Activated naive CD8-positive, alpha-beta T cell treated with anti-CD3 and anti-CD28 coated beads, Interleukin-2, amount 10 ng/mL, durations not matched to agents 7 days and 5 days (primary cell): Measurements from ENCODE around the gene FZD4. TPM values are rescaled to one million over a fixed set of nuclear protein-coding genes. Genes with fewer than 3 reads are reported as not detected.
"Not testable (repeated sequence)": the region's sequence is repeated elsewhere in the genome, so short reads cannot be mapped to it uniquely, and the experiment has no call there.

ENCODE experiments used
- ATAC-seq: fragments of 150-1000 bp; cut with Tn5 transposase; one replicate; pipeline ENCODE4 v1.10.0; 2021; ENCODE audit warnings: low read depth, moderate library complexity
- POLR2A ChIA-PET: fragments of 350-600 bp; sonication (Branson Sonifier 250); formaldehyde crosslinking; loops from one replicate; lab custom pipeline; 2021; ENCODE audit warnings: antibody characterized with exemption; lab: Charles Lee
- DNase-seq: peaks from one replicate; pipeline ENCODE4 v3.0.0; 2021
- H3K27ac Mint-ChIP-seq: one replicate; pipeline ENCODE4 v1.8.0; 2022; ENCODE audit warnings: mild to moderate bottlenecking, mixed read lengths
- H3K27me3 Mint-ChIP-seq: one replicate; pipeline ENCODE4 v1.8.0; 2022; ENCODE audit warnings: mild to moderate bottlenecking, moderate library complexity, mixed read lengths
- H3K36me3 Mint-ChIP-seq: one replicate; pipeline ENCODE4 v1.8.0; 2021; ENCODE audit warnings: mild to moderate bottlenecking, mixed read lengths
- H3K4me1 Mint-ChIP-seq: one replicate; pipeline ENCODE4 v1.8.0; 2021; ENCODE audit warnings: mixed read lengths
- H3K4me3 Mint-ChIP-seq: one replicate; pipeline ENCODE4 v1.8.0; 2022; ENCODE audit warnings: mild to moderate bottlenecking, moderate library complexity, mixed read lengths
- H3K9me3 Mint-ChIP-seq: one replicate; pipeline ENCODE4 v1.8.0; 2021; ENCODE audit warnings: mixed read lengths
- total RNA-seq, 2 experiments: library from RNA; stranded (reverse); gene quantifications; one replicate each; pipeline ENCODE4 v1.2.3, GENCODE V29; 2021

FZD4 gene
- total RNA-seq, 2 experiments from 2014 or later = 0.11 TPM

DNA sequence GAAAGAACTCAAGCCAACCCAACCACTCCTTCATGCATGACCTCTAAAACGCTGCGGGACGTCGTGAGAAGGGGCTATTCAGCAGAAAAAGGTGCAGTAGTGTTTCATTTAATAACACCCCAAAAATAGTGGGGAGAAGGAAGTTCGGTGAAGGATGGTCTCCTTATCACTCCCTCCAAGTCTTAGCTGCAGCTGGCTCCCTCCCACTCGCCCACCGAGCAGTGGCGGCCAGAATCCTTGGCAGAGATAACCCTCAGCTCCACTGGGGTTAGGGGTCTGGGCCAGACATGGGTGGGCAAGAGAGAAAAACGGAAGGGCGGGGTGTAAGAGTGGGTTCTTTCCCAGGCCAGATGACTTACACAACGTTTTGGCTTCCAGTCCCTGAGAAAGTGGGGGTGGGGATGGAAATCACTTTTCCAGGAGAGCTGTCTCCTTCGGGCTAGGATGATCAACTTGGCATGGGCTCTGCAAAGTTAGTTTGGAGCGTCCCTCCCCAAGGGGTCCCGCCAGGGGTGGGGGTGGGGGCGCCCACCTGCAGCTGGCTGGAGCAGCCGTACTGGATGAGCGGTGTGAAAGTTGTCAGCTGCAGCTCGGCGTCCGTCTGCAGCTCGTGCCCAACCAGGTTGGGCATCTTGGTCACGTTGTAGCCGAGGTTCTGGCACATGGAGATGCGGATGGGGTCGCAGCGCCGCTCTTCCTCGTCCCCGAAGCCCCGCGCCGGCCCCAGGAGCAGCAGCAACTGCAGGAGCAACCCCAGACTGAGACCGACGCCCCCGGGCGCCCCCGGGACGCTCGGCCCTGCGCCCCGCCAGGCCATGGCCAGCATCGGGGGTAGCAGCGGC lies 705 bp downstream of the FZD4 start:
- H3K27me3 Mint-ChIP-seq = peaks cover 58% of the 10 kb centered on the region
- peaks cover 8% of the 10 kb centered on the region for H3K4me1 Mint-ChIP-seq
- H3K27ac Mint-ChIP-seq = no peak overlapping the region
- H3K4me3 Mint-ChIP-seq = peak overlapping the region; percentile 59
- ATAC-seq (peak; percentile 25), DNase-seq (no peak)
- POLR2A ChIA-PET = no interaction called here
- H3K36me3 Mint-ChIP-seq = no peaks in the 10 kb centered on the region
- H3K9me3 Mint-ChIP-seq = no peaks in the 10 kb centered on the region

DNA sequence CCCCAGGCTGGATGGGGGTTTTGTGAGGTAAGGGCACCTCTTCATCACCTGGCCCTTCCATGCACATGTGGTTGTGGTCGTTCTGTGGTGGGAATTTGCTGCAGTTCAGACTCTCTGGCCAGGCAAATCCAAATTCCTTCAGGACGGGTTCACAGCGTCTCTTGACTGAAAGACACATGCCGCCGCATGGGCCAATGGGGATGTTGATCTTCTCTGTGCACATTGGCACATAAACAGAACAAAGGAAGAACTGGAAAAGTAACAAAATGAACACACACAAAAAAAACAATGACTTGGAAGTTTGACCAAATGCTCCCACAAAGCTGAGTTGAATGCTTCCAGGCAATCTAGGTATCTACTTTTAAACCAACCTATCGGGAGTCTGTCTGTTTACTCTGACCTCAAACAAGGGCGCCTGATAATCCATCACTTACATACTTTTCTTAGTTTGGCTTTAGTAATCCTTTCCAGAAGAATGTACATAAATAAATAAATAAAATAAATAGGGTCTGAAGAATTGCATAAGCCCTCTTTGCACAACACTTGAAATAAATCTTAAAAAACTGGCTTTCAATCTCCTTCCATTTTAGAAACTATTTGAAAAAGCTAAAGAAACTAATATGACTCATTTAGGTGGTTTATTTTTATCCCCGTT lies 2.8 kb downstream of the FZD4 start:
- Mint-ChIP-seq H3K27me3 (peaks cover 52% of the 10 kb centered on the region), H3K9me3 (no peaks in the 10 kb centered on the region), H3K27ac (no peak overlapping the region), H3K4me1 (peaks cover 8% of the 10 kb centered on the region), H3K36me3 (no peaks in the 10 kb centered on the region), H3K4me3 (no peak overlapping the region)
- ATAC-seq (no peak), DNase-seq (no peak)
- POLR2A ChIA-PET = no interaction called here

DNA sequence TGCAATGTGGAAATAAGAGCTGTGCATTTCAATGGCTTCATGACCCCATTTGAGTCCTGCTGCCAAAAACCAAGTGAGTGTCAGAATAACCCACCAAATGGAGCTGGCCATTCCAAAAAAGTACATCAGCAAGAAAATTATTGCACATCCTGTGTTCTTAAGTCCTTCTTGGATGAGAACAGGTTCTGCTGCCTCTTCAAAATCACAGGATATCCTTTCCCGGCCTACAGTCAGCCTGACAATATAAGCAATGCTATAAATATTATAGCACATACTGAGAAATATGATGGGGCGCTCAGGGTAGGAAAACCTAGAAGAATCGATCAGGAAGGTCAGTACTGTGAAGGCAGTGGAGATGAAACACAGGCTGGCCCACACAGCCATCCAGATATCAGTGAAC lies 3.5 kb downstream of the FZD4 start:
- POLR2A ChIA-PET = no interaction called here
- no peaks in the 10 kb centered on the region for H3K9me3 Mint-ChIP-seq
- no peak overlapping the region for H3K27ac Mint-ChIP-seq
- peaks cover 46% of the 10 kb centered on the region for H3K27me3 Mint-ChIP-seq
- H3K36me3 Mint-ChIP-seq = no peaks in the 10 kb centered on the region
- no peak for ATAC-seq
- H3K4me3 Mint-ChIP-seq = no peak overlapping the region
- DNase-seq = no peak
- peaks cover 8% of the 10 kb centered on the region for H3K4me1 Mint-ChIP-seq

DNA sequence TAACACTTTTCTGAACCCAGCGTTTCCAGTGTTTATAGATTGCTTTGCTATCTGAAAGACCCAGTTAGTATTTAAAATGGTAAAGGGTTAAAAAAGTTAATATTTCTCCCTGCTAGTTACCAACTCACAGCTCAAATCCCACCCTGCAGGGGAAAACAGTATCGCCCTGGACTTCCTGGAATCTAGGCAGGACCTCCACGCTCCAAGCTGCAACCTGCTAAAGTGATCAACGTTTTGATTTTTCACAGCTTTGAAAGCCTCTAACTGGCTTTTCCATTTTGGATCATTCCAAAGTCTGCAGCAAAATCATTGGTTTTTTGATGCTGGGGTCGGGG lies 4.6 kb downstream of the FZD4 start:
- no peaks in the 10 kb centered on the region for H3K9me3 Mint-ChIP-seq
- POLR2A ChIA-PET = no interaction called here
- peaks cover 4% of the 10 kb centered on the region for H3K4me1 Mint-ChIP-seq
- DNase-seq = no peak
- H3K4me3 Mint-ChIP-seq = no peak overlapping the region
- H3K27ac Mint-ChIP-seq = no peak overlapping the region
- no peaks in the 10 kb centered on the region for H3K36me3 Mint-ChIP-seq
- peaks cover 41% of the 10 kb centered on the region for H3K27me3 Mint-ChIP-seq
- no peak for ATAC-seq

DNA sequence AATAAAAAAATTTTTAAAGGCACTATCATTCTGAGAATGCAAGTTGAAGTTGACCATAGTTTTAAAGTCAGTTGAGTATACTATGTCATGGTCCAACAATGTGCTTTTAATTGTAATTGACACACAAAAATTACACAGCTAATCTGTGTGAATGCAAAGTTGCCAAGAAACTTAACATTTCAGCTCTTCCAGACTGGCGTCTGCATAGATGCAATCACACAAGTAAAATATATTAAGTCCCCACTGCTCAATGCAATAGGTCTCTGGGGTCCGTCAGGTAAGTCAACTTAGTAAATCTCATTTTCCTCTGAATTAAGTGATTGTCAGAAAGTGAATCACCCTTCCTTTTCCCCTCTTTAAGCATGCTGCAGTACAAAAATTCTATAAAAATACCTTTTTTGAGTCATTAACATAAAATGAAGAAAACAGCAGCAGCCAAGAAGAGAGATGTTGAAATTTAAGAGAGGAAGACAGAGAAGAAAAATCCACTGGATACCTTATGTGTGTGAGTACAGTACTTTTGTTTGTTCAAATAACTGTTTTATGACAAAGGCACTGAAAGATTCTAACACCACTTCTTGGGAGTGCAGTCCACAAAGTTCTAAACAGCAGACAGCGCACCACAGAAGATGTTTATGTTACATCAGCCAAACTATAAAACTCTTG lies 5.1 kb downstream of the FZD4 start:
- Mint-ChIP-seq H3K4me3 (no peak overlapping the region), H3K27me3 (peaks cover 39% of the 10 kb centered on the region), H3K4me1 (peaks cover 2% of the 10 kb centered on the region), H3K9me3 (no peaks in the 10 kb centered on the region), H3K27ac (no peak overlapping the region), H3K36me3 (no peaks in the 10 kb centered on the region)
- ATAC-seq = no peak
- no peak for DNase-seq
- POLR2A ChIA-PET = no interaction called here

DNA sequence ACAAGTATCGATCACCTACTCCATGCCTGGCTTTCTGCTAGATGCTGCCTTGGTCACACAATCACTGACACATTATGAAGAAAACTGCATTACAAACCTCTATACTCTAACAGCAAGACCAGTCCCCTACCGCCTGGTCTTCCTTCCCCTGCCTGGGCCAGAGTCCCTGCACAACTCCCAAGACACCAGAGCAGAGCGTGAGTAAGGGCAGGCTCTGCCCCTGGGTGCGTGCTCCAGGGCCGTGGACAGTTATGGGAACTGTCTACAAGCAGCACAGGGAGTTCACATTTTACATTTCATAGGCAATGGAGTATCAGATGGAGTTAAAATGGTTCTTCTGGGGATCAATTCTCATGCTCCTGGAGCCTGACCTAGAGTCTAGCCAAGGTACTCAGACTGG lies 6.5 kb downstream of the FZD4 start:
- no peak for ATAC-seq
- H3K27ac Mint-ChIP-seq = no peak overlapping the region
- H3K27me3 Mint-ChIP-seq = peaks cover 28% of the 10 kb centered on the region

DNA sequence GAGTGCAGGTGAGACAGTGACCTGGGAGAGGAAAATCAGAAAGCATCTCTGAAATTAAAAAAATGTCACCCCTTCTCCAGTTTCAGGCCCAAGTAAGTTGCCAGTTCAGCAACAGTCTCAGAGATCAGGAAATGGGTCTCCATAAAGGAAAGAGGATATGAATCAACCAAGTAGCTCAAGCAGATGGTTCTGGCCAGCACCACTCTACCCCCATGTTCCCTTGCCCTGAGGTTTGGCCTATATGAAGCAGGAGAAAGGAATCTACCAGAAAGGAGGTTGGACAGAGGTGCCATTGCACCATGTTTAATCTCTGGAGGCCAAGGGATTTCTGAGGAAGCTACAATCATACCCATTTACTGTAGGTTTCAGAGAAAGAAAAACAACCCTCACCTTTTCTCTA lies 7.7 kb downstream of the FZD4 start:
- Mint-ChIP-seq H3K27ac (no peak overlapping the region), H3K9me3 (no peaks in the 10 kb centered on the region), H3K4me3 (no peak overlapping the region), H3K27me3 (peaks cover 17% of the 10 kb centered on the region), H3K36me3 (no peaks in the 10 kb centered on the region), H3K4me1 (no peaks in the 10 kb centered on the region)
- POLR2A ChIA-PET = no interaction called here
- no peak for ATAC-seq
- DNase-seq = no peak

More for the DNA sequence above, 6.5 kb downstream of the FZD4 start:
- POLR2A ChIA-PET = no interaction called here
- Mint-ChIP-seq H3K36me3 (no peaks in the 10 kb centered on the region), H3K9me3 (no peaks in the 10 kb centered on the region), H3K4me3 (no peak overlapping the region), H3K4me1 (no peaks in the 10 kb centered on the region)
- no peak for DNase-seq

DNA sequence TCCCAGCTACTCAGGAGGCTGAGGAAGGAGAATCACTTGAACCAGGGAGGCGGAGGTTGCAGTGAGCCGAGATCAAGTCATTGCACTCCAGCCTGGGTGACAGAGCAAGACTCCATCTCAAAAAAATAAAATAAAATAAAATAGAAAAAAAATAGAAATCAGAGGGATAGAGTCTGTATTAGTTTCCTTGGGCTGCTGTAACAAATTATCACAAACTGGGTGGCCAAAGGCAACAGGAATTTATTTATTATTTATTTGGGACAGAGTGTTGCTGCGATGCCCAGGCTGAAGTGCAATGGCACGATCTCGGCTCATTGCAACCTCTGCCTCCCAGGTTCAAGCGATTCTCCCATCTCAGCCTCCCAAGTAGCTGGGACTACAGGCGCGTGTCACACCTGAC lies 11.7 kb downstream of the FZD4 start:
- ATAC-seq, H3K9me3 Mint-ChIP-seq, H3K27ac Mint-ChIP-seq, H3K4me1 Mint-ChIP-seq, DNase-seq, H3K4me3 Mint-ChIP-seq, H3K36me3 Mint-ChIP-seq, POLR2A ChIA-PET: not testable (repeated sequence)
- peaks cover 10% of the 10 kb centered on the region for H3K27me3 Mint-ChIP-seq

DNA sequence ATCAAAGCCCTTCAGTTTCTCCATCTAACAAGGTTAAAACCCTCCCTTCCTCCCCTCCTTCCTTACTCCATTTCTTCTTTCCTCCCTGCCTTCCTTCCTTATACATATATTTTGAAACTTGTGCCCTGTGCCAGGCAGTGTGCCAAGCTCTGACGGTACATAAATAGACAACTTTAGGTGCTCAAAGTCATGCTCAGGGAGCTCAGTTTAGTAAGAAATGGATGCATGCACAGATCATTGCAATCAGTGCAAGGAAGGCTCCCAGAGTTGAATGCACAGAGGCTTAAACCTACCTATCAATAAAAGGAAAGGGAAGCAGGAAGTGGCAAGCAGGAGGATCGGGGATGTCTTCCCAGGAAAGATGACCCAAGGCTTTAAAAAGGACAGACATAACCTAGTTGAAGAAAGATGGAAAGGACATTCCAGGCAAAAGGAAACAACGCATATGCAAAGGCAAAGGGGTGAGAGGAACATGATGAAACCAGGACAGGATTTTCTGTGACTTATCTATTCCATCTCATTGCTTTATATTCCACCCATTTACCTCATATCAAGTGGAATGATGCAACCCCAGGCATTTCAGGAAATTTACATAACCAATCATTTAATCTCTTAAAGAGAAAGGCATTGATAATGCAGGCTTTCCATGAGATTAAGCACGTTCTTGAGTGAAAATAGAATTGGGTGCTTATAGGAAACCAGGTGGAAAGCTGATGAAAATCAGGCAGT lies 13.2 kb downstream of the FZD4 start:
- H3K27ac Mint-ChIP-seq = no peak overlapping the region
- H3K27me3 Mint-ChIP-seq = peaks cover 7% of the 10 kb centered on the region
- no peaks in the 10 kb centered on the region for H3K9me3 Mint-ChIP-seq
- no peak overlapping the region for H3K4me3 Mint-ChIP-seq
- no peaks in the 10 kb centered on the region for H3K4me1 Mint-ChIP-seq
- no peaks in the 10 kb centered on the region for H3K36me3 Mint-ChIP-seq
- ATAC-seq (no peak), DNase-seq (no peak)
- POLR2A ChIA-PET = interaction anchor here (0.5 kb wide), 1 partner anchor 37 kb away, joined by 3 read pairs; no protein-coding TSS in a partner anchor

DNA sequence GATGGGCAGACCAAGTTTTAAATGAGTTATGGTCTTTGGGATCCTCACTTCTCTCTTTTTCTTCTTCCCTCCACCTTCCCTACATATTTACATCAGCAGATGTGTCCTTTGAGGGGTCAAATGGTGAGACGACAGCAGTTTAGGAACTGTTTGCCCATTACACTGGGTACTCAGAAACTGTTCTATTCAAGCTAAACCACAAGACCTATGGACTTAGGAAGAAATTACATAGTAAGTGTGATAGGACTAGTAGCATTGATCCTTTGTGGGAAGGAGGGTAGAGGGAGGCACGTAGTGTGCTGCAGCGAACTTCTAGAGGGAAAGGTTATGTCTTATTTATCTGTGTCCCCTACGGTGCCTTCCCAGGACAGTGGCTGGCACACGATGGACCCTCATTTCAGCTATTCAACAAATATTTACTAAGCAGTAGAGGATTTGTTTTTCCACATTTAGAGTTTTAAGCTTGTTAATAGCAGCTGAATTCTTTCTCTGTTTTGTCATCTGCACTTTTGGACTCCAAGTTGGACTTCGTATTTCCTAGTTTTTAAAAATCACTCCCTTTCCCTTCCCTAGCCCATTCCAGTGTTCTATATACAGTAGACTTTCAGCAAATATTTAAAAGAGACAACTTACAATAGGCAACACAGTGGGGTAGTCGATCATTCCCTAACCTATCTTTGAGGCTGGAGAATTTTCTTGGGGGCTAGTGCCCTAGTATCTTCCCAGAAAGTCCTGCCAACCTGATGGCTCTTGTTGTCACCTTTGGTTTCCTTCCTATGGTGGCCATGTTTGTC lies 13.9 kb downstream of the FZD4 start:
- no peaks in the 10 kb centered on the region for H3K4me1 Mint-ChIP-seq
- H3K36me3 Mint-ChIP-seq = no peaks in the 10 kb centered on the region
- peaks cover 8% of the 10 kb centered on the region for H3K27me3 Mint-ChIP-seq
- H3K9me3 Mint-ChIP-seq = no peaks in the 10 kb centered on the region
- DNase-seq = no peak
- H3K4me3 Mint-ChIP-seq = no peak overlapping the region
- no peak for ATAC-seq
- POLR2A ChIA-PET = interaction anchor here (0.5 kb wide), 1 partner anchor 36 kb away, joined by 3 read pairs; no protein-coding TSS in a partner anchor
- no peak overlapping the region for H3K27ac Mint-ChIP-seq

DNA sequence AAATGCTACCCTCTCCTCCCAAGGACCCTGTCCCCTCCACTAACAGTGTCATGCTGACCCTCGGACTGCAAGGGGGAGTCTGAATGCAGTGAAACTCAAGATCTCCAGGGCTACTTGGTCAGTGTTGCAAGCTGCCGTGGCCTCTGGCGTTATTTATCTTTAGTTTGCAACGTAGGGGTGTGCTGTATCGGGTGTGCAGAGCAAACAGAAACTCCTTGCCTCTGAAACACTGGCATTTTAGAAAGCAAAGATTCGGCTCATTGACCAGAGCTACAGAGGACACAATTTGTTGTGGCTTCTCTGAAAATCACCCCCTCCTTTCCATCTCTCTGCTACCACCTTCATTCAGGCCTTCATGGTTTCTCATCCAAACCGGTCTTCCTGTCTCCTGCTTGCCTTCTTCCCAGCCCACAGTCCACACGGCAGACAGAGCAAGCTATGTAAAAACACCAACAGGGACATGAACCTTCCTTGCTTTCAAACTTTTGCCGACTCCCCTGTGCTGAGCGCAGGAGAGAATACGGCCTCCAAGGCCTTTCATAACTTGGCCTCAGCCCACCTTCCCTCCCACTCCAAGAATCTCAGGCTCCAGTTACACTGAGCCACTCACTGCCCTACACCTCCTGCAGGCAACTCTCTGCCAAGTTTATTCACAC lies 14.9 kb downstream of the FZD4 start:
- H3K9me3 Mint-ChIP-seq = no peaks in the 10 kb centered on the region
- ATAC-seq = no peak
- no peaks in the 10 kb centered on the region for H3K4me1 Mint-ChIP-seq
- DNase-seq = no peak
- H3K4me3 Mint-ChIP-seq = no peak overlapping the region
- peaks cover 8% of the 10 kb centered on the region for H3K27me3 Mint-ChIP-seq
- H3K27ac Mint-ChIP-seq = no peak overlapping the region
- no peaks in the 10 kb centered on the region for H3K36me3 Mint-ChIP-seq
- POLR2A ChIA-PET = no interaction called here
